HG02884 (cell line): ENCODE measurements around the gene VEPH1.

Experiments
- ATAC-seq: cut with Tn5 transposase; IDR thresholded peaks from one replicate; pipeline ENCODE4 v1.9.1; 2021; ENCODE audit warnings: mild to moderate bottlenecking, moderate library complexity; ENCODE audit not compliant: unreplicated experiment

The VEPH1 gene

DNA sequence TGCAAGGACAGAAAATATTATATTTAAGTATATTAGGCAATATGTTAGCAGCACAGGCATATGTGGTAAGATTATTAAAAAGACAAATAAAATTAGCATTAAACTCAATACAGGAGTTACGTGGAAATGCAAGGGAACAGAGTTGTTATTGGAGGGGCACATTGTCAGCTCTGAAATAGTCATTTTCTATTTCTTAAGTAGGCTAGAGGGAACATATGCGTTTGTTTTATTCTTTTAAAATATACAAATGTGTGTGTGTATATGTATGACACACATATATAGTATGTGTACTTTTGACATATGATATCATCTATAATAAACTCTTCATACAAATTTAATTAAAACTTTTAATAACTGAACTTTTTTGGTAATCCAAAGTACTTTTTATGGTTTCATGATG is 22.8 kb upstream of the VEPH1 start:
- ATAC-seq: no peak

DNA sequence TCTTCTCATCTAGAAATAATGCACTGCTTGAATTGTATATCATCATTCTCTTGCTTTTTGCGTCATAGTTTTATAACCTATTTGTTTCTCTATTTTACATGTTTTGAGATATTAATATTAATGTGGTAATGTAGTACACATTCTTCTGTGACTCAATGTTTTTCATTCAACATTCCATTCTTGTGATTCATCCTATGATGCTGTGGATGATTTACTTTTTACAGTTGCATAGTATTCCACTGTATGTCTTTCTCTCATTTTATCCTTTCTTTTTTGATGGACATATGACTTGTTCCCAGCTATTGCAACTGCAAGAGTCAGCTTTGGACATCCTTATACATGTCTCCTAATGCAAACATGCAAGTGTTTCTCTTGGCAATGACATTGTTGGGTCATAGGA is 20.6 kb upstream of the VEPH1 start:
- no peak for ATAC-seq

DNA sequence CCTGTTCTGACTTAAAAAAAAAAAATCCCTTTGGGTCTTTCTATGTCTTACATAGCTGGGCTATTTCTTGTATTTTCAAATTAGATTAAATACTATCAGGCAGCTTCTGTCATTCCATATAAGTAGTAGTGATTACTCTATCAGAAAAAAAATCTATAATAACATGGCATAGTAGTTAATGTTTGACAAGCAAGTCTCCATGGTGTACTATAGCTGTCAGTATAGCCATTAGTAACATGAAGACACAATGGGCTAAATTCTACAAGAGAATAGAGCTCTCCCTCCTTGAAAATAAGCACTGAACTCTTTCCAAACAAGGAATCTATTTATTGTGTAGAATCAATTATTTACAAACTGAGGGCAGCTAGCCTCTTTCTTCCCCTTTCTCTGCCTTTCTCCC is 19.4 kb upstream of the VEPH1 start:
- ATAC-seq: no peak

DNA sequence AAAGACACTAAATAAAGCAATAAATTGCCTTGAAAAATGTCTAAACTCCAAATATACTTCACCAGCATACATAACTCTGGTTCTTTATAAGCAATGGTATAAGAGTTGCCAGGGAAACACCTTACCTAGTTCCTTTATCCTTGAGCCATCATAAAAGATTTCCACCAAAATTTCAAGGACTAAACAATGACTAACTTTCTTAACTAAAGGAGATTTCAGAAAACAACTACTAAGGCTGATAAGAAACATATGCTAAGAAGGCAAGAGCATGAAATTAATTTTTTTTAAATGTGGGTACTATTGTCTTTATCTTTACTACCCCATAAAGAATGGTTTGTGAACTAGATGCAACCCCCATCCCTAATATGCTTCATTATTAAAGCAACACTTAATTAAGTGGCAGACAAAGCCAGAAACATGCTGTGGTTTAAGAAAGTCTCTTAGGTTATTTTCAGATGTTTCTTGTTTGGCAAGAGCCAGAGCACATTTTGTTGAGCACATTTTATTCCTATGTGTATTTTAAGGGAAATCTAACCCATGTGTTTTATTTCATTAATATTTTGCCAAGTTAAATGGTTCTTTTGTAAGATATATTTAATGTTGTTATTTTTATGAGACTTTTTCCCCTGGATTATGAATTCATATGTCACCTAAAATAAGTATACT is 17.4 kb upstream of the VEPH1 start:
- no peak for ATAC-seq

DNA sequence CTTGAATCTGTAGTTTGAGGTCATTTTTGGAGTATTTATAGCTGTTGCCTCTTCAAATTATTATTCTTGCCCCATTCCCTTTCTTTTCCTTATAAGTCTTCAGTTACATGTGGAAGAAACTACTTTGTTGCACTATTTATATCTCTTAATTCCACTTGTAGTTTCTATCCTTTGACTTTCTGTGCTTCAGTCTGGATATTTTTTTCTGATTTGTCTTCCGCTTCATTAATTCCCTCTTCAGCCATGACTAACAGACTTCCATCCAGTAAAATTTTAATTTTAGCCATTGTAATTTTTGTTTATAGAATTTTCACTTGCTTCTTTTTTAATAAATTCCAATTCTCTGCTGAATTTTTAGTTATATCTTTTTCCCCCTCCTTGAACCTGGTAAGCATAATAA is 15.7 kb upstream of the VEPH1 start:
- no peak for ATAC-seq

DNA sequence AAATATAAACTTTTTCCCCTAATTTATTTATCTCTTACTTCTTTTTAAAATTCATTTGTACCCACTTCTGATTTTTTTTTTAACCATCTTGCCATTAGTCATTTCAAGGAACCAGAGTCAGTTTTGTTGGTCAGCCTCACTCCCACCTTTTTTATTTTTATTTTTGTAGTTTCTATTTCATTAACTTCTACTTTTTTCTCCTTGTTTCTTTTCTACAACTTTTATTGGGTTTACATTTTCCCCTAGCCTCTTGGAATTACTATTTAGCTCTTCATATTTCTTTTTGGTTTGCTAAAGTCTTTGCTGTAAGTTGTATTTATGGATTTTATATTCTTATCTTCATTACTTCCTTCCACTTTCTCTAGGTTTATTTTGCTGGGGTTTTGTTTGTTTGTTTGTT is 13.7 kb upstream of the VEPH1 start:
- ATAC-seq: no peak

DNA sequence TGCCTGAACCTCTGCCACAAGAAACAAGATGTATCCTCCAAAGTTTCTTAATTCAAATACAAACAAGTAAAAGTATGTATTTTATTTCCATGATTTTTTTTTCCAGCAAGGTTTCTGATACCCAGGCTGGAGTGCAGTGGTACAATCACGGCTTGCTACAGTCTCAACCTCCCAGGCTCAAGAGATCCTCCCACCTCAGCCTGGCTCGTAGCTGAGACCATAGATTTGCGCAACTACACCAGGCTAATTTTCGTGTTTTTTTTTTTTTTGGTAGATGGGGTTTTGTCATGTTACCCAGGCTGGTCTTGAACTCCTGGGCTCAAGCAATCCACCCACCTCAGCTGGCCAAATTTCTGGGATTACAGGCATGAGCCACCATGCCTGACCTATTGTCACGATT is 12.2 kb upstream of the VEPH1 start:
- ATAC-seq: no peak

DNA sequence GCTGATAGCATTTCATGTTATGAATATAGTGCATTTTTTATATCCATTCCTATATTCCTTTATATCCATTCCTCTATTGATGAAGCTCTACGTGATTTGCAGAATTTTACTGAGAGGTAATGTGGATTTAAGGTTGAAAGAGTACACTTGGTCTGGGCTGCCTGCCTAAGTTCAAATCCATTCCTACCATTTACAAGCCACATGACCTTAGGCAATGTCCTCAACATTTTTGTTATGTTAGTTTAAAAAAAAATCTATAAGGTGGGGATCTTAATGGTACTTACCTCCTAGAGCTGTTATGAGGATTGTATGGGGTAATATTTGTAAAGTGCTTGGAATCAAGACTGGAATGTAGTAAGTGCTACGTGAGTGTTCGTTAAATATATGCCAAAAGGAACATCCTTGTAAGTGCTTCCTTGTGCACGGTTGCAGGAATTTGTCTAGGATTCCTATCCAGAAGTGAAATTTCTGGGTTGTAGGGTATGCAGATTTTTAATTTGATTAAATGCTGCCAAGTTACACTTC is 11.2 kb upstream of the VEPH1 start:
- no peak for ATAC-seq

DNA sequence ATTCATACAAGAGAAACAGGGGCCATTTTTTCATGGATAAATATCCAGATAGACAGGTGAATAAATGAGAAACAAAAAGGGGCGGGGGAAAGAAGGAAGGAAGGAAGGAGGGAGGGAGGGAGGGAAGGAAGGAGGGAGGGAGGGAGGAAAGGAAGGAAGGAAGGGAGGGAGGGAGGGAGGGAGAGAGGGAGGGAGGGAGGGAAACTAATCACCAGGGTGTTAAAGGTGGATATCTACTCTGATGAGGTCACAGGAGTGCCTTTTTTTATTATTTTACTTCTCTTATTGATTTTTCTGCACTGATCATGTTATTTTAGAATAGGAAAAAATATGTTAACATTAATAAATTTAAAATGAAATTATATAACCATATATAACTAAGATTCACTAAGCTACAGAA is 10.4 kb upstream of the VEPH1 start:
- no peak for ATAC-seq

DNA sequence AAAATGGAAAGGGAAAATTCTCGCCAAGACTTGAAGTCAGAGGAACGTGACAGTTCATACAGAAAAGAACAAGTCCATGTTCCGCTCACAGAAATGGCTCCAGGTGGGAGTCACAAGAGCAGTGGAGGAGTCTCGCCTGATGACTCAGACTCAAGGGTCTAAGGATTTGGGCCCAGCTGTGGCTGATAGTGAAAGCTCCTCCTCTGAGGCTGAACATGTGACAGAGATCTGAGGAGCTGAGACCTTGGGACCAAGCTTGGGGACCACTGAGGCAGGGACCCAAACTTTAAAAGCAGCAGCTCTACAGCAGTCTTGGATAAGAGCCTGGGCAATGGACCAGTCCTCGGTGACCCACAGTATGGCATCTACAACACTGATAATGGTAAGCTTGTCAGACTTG is 9.3 kb upstream of the VEPH1 start:
- ATAC-seq: no peak

DNA sequence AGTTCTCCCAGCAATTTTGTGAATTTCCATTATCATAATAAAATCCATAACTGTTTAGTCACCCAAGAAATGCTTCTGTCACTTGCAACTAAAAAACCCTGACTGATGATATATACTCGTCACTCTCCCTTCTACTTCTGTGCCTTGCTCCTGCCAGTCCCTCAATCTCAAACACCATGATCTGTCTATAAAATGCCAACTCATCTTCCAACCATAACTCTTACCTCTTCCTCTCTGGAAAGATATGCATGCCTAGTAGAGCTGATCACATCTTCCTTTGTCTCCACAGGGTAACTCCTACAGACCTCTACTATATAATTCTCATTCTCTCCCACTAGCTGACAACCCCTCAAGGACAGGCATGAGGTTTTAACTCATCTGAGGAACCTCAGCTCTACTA is 5.2 kb upstream of the VEPH1 start:
- ATAC-seq: no peak

DNA sequence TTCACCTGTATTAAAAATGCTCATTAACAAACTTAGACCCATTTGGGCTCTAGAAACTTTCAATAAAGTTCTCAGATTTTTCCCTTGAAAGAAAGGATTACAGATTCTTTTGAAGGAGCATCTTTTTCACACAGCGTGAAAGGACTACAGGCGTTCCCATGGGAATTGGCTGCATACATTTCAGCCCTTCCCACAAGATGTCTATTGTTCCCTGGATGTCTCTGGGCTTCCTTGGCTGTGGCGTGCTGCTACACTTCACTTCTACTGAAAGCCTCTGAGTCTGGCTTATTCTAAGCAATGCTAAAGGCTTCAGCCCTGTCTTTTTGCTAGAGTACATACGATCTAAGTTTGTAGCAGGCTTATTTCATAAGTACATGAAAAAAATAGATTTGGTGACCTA is 1.4 kb downstream of the VEPH1 start:
- ATAC-seq: no peak

DNA sequence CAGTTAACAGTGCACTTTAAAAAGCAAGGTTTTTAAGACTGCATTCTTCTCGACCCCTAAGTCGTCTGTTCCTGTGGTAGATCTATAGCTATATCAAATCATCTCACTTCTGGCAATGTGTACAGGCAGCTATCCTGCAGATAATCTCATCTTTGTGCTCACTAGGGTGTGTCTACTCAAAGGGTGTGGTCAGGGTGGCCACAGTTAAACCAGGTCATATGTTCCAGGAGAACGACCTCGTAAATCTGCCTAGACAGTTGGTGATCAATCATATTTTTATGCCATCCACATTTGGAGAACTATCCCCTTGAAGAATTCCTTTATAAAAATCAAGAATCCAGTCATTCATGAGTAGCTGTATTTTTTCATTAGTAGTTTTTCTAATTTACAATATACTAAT is 3.0 kb downstream of the VEPH1 start:
- no peak for ATAC-seq

DNA sequence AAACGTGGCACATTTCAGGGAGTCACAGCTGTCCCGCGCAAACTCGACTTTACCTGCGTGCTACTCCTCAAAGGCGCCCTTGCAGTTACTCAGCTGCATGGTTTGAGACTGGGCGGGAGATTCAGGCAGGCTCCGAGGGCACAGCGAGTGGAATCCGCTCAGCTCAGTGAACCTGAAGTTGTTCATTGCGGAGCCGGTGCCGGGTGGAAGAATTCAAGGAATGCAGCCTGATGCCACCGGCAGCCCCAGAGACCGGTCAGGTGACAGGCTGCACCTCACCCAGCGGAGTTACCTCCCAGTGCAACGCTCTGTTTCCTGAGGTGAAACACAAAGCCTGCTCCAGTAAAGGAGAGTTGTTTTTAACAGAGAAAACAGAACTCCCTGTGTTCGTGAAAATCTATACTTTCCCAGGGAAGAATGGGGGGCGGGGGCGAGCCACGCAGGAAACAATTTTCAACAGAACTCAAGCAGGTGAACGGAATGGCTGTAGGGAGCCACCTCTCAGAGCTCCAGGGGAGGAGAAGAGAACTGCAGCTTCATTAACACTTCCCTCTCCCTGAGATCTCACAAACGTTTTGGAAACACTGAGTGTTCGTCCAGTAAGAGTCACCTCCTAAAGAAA is 3.8 kb downstream of the VEPH1 start:
- no peak for ATAC-seq

DNA sequence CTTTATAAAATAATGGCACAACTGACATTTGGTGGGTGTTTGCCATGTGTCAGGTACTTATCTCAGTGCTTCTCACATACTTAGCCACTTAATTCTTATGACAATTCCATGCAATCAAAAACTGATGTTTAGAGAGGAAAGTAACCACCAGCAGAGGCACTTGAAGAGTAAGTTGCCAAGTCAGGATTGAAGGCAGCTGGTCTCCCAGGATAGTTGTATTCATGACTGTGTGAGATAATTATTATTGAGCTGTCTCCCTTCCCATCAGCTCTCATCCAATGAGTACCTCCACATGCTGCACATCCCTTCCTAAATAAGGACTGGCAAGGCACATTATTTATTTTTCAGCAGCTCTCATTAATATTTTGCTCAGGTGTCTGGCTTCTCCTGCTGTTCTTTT is 4.8 kb downstream of the VEPH1 start:
- no peak for ATAC-seq

DNA sequence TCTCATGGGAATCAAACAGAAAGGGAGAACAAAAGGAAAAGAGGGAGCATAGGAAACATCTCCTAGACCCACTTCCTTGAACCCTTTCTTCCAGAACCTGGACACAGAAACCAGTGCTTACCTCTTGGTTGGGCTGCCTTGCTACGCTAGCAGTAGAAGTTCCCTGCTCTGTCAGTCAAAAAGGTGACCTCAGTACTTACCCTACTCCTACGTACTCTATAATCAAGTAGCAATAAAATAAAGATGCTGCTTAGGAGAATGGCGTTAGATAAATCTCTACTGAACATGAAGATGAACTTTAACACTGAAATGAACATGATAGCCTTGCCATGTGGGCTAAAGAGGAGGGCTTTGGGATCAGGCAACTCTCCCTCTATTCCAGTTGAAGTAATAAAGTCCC is 7.4 kb downstream of the VEPH1 start:
- ATAC-seq: no peak

DNA sequence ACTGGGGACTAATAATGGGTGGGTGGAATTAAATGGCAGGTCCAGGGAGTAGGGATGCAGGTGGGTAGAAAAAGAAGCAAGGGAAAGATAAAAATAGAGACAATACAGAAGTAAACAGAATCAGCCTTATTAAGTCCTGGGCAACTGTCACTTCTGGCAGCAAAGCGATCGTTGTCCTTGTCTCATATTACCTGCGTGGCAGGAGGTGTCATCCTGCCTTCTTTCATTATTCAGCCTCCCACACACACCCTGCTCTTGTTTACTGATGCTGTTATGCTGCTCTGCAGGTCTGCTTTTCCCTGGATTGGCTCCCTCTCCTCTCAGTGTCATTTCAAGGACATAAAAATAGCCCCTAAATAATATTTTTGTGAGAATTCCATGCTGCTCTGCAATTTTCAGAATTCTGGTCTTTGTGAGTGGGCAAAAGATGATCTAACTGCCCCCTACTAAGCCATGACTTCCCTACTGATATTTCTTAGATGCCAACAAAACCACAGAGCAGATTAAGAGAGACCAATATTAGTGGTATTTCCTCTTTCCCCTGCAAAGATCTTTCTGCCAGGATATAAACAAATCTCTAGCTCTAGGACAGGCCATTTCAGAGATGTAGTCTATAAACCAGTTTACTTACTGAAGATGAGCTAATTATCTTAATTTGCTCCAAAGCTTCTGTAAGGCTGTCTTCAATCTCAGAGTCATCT is 8.5 kb downstream of the VEPH1 start:
- ATAC-seq: no peak

DNA sequence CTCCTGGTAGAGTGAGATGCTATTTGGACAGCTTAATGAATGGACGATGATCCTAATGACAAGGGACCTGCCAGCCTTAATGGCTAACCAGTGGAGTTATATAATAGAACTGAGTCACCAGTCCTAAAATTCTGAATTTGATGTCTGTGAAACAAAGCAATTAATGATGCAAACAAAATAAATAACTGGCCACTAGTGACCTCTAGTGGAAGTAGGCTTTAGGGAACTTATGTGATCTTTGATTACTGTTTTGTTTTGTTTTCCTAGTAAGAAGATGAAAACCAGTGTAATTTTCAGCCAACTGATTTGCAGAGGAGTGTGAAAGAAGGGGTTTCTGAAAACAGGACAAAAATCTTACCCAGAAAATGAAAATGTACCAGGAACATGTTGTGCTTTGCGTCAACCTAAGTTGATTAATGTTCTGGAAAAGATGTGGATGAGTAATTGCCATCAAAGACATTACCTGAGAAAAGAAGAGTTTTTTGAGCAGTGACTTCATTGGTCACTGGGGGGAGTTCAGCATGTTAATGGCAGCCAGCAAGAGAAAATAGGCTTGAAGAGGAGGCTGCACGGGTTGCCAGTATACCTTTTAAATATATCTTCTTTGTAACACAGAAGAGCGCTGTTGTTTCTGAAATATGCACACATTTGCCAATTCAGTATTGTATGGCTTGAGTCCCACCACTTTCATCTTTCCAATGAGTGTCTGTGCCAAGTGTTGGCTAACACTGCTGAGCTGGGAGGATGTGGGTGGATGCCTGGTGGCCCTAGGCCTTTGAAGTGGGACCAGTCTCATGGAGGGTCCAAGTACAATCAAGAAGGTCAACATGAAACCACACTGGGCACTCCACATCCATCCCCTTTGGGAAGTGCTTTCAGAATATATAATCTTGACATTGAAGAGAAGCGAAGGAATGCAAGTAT is 9.3 kb downstream of the VEPH1 start:
- ATAC-seq: no peak

DNA sequence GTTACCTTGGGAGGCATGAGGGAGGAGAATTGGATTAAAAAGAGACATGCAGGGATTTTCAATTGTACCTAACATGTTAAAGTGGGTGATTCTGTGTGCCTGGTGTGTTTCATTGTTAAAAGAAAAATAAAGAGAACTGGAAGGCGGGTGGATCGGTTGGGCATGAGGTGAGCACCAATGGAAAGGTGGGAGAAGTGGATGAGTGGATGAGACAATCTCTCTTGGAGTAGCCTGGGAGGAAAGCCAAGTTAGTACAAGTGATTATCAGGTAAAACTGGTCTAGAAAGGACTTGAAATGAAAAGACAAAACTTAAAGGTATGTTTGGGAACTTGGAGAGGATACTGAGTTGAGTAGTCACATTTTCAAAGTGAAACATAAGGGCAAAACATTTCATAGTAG is 12.1 kb downstream of the VEPH1 start:
- ATAC-seq: no peak

DNA sequence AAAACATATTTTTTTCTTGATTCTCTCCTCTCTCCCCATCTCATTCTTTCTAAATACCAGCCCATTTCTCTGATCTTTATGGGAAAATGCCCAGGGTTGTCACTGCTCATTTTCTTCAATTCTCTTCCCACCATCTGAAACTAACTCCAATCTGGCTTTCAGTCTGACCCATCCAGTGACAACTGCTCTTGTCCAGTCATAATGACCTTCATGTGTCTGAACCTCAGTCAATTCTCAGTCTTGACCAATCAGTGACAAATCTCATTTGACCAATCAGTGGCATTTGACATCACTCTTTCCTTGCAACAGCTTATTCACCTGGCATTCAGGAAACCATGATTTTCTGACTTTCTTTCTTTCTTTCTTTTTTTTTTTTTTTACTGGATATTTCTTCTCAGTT is 15.1 kb downstream of the VEPH1 start:
- no peak for ATAC-seq

DNA sequence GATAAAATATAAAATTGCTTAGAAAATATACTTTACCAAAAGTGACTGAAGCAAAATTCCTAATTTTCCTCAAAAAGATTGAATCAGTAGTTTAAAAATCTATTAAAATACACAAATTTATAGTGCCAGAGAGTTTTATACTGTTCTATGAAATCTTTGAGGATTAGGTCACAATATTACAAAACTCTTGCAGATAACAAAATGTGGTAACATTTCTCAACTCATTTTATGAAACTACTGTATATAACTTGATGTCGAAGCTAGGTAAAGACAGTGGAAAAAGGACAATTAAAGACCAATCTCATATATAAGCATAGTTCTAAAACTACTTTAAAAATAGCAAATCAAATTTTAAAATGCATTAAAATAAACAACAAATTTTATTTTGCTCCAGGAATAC is 15.9 kb downstream of the VEPH1 start:
- no peak for ATAC-seq
